Left ventricle myocardium inferior (tissue), 1 donor: ENCODE measurements around the gene ADCK2. TPM values are rescaled to one million over a fixed set of nuclear protein-coding genes. Genes with fewer than 3 reads are reported as not detected.

Experiments used
- DNase-seq: peaks from one replicate; pipeline ENCODE4 v3.0.0-alpha.2; 2020
- H3K27ac ChIP-seq: fragments of 200-600 bp; replicated peaks from 2 replicates; pipeline ENCODE4 v1.8.0; 2021
- H3K27me3 ChIP-seq: fragments of 200-600 bp; 2 replicates; pipeline ENCODE4 v1.8.0; 2021; ENCODE audit warnings: low read depth
- H3K36me3 ChIP-seq: fragments of 200-600 bp; 2 replicates; pipeline ENCODE4 v1.8.0; 2021
- H3K4me1 ChIP-seq: fragments of 200-600 bp; 2 replicates; pipeline ENCODE4 v1.8.0; 2021
- H3K4me3 ChIP-seq: fragments of 200-600 bp; 2 replicates; pipeline ENCODE4 v1.8.0; 2021; ENCODE audit warnings: mild to moderate bottlenecking, moderate library complexity
- H3K9me3 ChIP-seq: fragments of 200-600 bp; replicated peaks from 2 replicates; pipeline ENCODE4 v1.8.0; 2021
- intact Hi-C: fragments of 100-400 bp; cut with micrococcal nuclease; formaldehyde crosslinking; loops from one replicate; pipeline ENCODE4 v1.11.0; 2022
- total RNA-seq: library from RNA; stranded (reverse); fragmentation: NEBNext Ultra II Directional; extraction: Animal tissue kit (Norgen Biotek cat#: 25700); gene quantifications from one replicate; pipeline ENCODE4 v1.2.1, GENCODE V29; 2021
- TF ChIP-seq, protein P1 (sequence below): fragments of 200-600 bp; IDR thresholded peaks from 2 replicates; pipeline ENCODE4 v1.8.0; 2021; ENCODE audit warnings: antibody characterized with exemption, mild to moderate bottlenecking, borderline replicate concordance
- donor health status: DM: no; HTN: yes; CAD: no; lungs with severe emphysema.

ADCK2 gene
- total RNA-seq, 1 donor from 2014 or later, result 8.5 TPM

GRCh38 chr7:140638173-140638791, 34.5 kb upstream of the ADCK2 start:
- TF ChIP-seq, protein P1, sequence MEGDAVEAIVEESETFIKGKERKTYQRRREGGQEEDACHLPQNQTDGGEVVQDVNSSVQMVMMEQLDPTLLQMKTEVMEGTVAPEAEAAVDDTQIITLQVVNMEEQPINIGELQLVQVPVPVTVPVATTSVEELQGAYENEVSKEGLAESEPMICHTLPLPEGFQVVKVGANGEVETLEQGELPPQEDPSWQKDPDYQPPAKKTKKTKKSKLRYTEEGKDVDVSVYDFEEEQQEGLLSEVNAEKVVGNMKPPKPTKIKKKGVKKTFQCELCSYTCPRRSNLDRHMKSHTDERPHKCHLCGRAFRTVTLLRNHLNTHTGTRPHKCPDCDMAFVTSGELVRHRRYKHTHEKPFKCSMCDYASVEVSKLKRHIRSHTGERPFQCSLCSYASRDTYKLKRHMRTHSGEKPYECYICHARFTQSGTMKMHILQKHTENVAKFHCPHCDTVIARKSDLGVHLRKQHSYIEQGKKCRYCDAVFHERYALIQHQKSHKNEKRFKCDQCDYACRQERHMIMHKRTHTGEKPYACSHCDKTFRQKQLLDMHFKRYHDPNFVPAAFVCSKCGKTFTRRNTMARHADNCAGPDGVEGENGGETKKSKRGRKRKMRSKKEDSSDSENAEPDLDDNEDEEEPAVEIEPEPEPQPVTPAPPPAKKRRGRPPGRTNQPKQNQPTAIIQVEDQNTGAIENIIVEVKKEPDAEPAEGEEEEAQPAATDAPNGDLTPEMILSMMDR, result no peak
- DNase-seq, result no peak
- Histone ChIP-seq H3K27me3 (peaks cover 14% of the 10 kb centered on the region), H3K4me1 (peaks cover 81% of the 10 kb centered on the region), H3K9me3 (no peaks in the 10 kb centered on the region), H3K36me3 (no peaks in the 10 kb centered on the region), H3K4me3 (peak overlapping the region; percentile 81), H3K27ac (peak overlapping the region; percentile 95)
- intact Hi-C loops, result no loop called here

DNA sequence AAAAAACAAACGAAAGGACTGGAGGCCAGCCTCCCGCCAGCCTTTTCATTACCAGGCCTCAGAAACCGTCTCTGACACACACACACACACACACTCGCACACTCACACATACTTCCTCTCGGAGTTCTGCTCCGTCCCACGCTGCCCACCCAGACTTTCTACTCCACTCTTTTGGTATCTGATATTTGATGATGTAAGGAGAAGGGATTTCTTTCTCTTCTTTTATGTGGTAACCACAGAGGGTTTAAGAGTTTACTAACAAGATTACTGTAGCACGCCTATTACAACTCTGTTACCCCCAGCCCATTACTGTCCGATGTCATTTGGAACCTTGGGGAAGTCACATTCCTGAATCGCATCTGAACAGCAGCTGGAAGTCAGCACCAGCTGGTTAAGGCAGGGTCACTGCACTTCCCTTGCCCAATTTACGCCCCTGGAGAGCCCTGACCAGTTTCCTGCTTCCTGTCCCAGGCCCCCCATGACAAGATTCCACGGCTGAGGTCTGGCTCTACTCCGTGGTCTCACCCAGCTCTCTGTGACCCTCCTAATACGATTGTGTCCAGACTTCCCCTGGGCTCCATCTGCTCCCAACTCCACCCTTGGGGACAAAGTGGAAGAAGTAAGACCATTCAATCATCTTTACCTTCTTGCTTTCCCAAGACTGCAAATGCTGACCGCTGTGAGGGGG, 33.2 kb upstream of the ADCK2 start:
- Histone ChIP-seq H3K9me3 (no peaks in the 10 kb centered on the region), H3K4me1 (peaks cover 69% of the 10 kb centered on the region), H3K27ac (peak overlapping the region; percentile 95), H3K36me3 (no peaks in the 10 kb centered on the region), H3K27me3 (peaks cover 14% of the 10 kb centered on the region), H3K4me3 (peak overlapping the region; percentile 81)
- no peak for DNase-seq
- intact Hi-C loops, result no loop called here
- TF ChIP-seq, protein P1, result no peak

GRCh38 chr7:140640060-140640637, 32.6 kb upstream of the ADCK2 start:
- DNase-seq, result peak; percentile 60
- TF ChIP-seq, protein P1, result no peak
- intact Hi-C loops, result no loop called here

GRCh38 chr7:140640727-140641523, 31.8 kb upstream of the ADCK2 start, which contains the start of gene DENND2A:
Gene DENND2A (minus strand): TSS chr7:140640813. CDS start chr7:140602397, 38,416 bp downstream.
- Histone ChIP-seq H3K9me3 (no peaks in the 10 kb centered on the region), H3K27me3 (peaks cover 14% of the 10 kb centered on the region), H3K27ac (peak within 1 kb of the TSS; percentile 95), H3K4me3 (peak within 1 kb of the TSS; percentile 81), H3K36me3 (no peaks in the 10 kb centered on the region), H3K4me1 (peaks cover 55% of the 10 kb centered on the region)
- peak; percentile 84 for DNase-seq
- intact Hi-C loops, result no loop called here
- TF ChIP-seq, protein P1, result no peak

More at GRCh38 chr7:140640060-140640637, 32.6 kb upstream of the ADCK2 start:
- Histone ChIP-seq H3K27ac (peak overlapping the region; percentile 95), H3K4me3 (peak overlapping the region; percentile 81), H3K4me1 (peaks cover 63% of the 10 kb centered on the region), H3K27me3 (peaks cover 14% of the 10 kb centered on the region), H3K36me3 (no peaks in the 10 kb centered on the region), H3K9me3 (no peaks in the 10 kb centered on the region)
